Activated naive CD4-positive, alpha-beta T cell (primary cell): Measurements from ENCODE around the gene DPH1.

Source experiments
- DNase-seq, 4 experiments: peaks; one replicate each; lab custom pipeline; 2025; lab: John Stamatoyannopoulos, UW

DPH1 gene

GRCh38 chr17:2027528-2028233 is 2.3 kb upstream of the DPH1 start:
- DNase-seq: no peak

DNA sequence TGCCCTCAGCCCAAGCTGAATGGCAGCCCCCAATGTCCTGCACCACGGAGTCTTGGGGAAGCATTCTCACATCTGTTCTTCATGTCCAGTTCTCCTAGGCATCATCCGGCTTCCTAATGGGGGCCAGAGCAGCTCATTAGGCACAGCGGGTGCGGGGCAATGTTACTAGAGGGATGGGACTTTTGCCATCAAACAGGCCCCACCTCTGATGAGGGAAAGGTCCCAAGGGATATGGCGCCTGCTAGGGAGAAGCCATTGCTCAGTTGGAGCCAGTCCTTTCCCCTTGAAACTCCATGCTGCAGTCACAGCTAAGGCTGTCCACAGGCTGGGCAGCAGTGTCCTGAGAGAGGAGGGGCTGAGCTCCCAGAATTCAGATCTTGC is 1.7 kb upstream of the DPH1 start:
- DNase-seq: no peak

GRCh38 chr17:2028737-2029136 is 1.2 kb upstream of the DPH1 start:
- no peak for DNase-seq

DNA sequence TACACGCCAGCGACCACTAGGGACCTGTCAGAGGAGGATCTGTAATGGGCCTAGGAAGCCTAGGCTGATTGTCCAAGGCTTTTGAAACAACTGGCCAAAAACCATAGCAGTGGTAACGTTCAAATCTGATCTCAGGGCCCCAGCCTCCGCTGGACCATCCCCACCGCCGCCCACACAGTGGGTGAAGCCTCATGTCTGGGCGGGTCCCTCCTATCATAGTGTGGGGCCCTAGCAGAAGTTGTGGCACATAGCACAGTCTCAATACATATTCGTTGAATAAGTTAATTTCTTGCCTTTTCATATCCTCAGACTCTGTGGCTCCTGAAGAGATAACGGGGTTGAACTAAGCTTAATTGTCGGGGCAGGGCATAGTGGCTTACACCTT is 818 bp downstream of the DPH1 start:
- no peak for DNase-seq

DNA sequence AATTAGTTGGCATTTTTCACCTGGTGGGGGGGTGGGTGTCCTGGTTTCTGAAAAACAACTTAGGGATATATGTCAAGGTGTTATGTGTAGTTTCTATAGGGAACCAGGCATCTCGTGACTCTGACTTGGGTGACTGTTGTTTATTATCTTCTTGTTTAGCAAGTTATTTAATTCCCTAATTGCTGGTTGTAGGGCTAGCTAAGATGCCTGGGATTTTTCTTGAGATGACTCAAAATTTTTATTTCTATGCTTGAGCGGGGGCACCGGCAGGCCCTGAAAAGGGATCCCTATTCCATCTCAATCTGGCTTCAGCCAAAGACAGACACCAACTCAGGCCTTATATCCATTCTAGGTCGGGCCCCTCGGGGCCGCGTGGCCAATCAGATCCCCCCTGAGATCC is 3.2 kb downstream of the DPH1 start:
- no peak for DNase-seq

GRCh38 chr17:2034157-2034556 is 4.2 kb downstream of the DPH1 start:
- DNase-seq: no peak

- no peak for DNase-seq
Measured at GRCh38 chr17:2034806-2035540, 5.0 kb downstream of the DPH1 start.

GRCh38 chr17:2035541-2036488 is 5.9 kb downstream of the DPH1 start:
- no peak for DNase-seq

GRCh38 chr17:2037155-2037554 is 7.2 kb downstream of the DPH1 start:
- no peak for DNase-seq

DNA sequence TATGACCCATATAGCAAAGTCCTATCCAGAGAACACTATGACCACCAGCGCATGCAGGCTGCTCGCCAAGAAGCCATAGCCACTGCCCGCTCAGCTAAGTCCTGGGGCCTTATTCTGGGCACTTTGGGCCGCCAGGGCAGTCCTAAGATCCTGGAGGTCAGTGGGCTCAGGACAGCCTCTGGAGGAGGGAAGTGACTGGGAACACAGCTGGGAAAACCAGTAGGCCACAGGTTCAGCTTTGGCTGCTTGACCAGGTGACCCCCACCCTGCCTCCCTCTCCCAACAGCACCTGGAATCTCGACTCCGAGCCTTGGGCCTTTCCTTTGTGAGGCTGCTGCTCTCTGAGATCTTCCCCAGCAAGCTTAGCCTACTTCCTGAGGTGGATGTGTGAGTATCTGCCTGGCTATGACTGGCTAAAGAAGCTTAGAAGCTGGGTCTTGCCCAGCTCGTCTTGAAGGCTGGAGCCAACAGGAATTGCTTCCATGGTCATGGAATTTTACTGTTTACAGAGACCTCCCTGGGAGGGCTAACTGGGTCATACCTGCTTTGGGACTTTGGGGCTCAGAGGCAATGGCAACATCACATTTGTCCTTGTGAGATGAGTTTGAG is 10.4 kb downstream of the DPH1 start:
- no peak for DNase-seq

GRCh38 chr17:2040942-2041560 is 11.1 kb downstream of the DPH1 start:
- DNase-seq: no peak

DNA sequence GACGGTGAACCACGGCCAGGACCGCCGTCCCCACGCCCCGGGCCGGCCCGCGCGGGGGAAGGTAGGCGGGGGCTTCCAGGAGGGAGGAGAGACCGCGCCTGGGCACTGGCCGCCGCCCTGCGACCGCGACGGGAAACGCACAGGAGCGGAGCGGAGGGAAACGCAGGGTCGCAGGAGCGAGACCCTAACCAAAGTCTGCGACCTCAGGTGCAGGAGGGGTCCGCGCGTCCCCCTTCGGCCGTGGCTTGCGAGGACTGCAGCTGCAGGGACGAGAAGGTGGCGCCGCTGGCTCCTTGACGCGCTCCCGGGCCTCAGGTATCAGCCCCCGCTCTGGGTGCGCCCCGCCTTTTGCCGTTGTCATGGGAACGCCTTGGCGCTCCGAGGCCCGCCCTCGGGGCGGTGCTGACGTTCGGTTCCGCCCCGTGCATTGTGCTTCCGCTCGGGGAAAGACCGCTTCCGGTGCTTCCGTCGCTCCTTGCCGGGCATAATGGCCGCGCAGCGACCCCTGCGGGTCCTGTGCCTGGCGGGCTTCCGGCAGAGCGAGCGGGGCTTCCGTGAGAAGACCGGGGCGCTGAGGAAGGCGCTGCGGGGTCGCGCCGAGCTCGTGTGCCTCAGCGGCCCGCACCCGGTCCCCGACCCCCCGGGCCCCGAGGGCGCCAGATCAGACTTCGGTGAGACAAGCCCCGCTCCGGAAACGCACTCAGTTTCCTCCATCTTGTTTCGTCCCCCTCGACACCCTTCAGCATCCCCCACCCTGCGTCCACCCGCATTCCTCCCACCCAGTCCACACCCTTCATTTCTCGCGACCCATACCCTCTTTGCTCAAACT is 11.8 kb downstream of the DPH1 start, which contains the start of gene OVCA2:
OVCA2 (plus strand) TSS at position 462 of the 829 bp plus-strand sequence; CDS start at position 488, 26 bp downstream.
- DNase-seq: peak; percentile 92 to 97 (median 94)

- no peak for DNase-seq
Measured at GRCh38 chr17:2042390-2042847, 12.5 kb downstream of the DPH1 start.

GRCh38 chr17:2042933-2043332 is 13.0 kb downstream of the DPH1 start:
- DNase-seq: no peak

- DNase-seq: no peak
Measured at GRCh38 chr17:2043785-2044184, 13.8 kb downstream of the DPH1 start.

- DNase-seq: no peak
Measured at GRCh38 chr17:2044263-2044894, 14.4 kb downstream of the DPH1 start.

- no peak for DNase-seq
Measured at GRCh38 chr17:2047590-2047989, 17.6 kb downstream of the DPH1 start.

GRCh38 chr17:2048805-2049204 is 18.9 kb downstream of the DPH1 start:
- DNase-seq: no peak

DNA sequence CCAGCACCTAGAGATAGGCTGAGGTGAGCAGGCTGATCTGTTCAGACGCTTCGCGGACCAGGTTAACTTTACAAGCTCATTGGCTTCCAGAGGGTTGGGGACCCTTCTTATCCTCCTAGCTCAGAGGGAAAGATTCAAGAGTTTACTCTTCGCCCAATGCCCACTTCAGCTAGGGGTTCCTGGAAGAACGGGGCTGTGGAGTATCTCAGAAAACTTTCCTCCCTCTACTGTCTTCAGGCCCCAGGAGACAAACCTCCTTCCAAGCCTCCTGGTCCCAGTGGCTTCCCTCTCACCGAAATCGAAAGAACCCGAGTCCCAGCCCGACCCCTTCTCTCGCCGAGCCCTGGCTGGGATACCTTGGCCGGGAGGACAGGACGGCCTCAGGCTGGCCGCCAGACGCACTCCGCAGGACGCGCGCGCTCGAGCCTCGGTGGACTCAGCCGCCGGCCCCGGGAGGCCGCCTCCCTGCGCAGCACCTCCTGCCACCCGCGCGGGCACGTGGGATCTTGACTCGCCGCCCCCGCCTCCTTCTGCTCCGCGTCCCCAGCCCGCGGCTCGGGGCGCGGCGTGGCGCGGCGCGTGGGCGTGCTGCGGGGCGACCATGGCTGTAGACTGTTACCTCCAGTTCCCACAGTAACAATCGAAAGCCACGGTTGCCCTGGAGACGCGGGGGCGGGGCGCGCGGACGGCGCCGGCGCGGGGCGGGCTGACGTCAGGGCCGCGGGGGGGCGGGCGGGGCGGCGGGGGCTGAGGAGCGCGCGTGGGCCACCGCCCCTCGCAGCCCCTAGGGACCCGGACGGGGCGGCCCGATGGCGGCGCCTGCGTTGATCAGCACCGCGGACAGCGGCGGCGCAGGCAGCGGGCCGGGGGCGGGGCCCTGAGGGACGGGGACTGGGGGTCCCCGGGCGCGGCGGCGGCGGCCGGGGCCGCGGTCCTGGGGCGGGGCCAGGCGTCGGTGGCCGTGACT is 19.7 kb downstream of the DPH1 start:
- peak; percentile 69 to 89 (median 77) for DNase-seq
